MM.1S (cell line): Measurements from ENCODE around the gene CPNE7.

Source experiments
- EZH2 ChIP-seq: fragments of 300-600 bp; sonication (generic); optimal IDR thresholded peaks from 2 replicates; pipeline ENCODE3; 2017; ENCODE audit warnings: low read depth, mild to moderate bottlenecking, antibody characterized with exemption, low read length, mixed read lengths
- EZH2phosphoT487 ChIP-seq: fragments of 300-600 bp; sonication (generic); IDR thresholded peaks from 2 replicates; pipeline ENCODE4 v1.6.1; 2018; ENCODE audit warnings: antibody characterized with exemption, low read length
- TF ChIP-seq, protein P1 (sequence below): fragments of 300-600 bp; sonication (generic); IDR thresholded peaks from 2 replicates; pipeline ENCODE4 v1.5.1; 2016; ENCODE audit warnings: antibody characterized with exemption, low read length, mixed read lengths

DNA sequence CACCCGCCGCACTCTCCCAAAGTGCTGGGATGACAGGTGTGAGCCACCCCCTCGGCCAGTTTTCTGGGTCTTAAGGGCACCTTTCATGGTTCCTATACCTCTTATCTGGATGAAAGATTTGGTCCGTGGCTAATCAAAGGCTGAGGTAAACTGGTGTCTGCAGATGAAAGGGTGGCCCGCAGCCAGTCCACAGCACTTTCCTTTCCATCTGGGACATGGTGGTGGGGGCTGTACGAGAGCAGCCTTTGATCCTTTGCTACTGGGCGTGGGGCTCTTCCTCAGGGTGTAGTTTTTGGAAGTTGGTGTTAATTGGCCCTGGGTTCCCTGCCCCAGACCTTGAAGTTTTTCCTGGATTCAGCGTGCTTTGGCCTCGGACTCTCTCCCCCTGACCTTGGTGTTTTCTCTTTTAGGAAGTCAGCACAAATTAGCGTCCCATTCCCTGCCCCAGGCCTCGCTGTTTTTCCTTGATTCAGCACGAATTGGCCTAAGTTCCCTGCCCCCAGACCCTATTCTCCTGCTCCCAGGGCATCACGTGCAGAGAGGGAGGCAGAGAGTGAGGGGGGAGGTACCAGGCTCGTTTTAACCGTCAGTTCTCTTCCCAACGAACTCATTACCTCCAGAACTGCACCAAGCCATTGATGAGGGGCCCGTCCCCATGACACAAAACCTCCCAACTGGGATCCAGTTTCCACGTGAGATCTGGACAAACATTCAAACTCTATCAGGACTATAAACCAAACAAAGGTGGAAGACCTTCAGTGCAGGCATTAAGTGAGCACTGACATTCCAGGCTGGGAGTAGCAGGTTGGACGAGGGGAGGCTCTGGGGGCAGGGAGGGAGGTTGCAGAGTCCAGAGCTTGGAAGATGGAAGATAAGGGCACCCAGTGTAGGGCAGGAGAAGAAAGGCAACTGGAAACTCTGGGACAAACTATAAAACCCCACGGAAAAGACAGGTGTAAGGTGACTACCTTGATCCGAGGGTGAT is 49.5 kb downstream of the CPNE7 start:
- TF ChIP-seq, protein P1, sequence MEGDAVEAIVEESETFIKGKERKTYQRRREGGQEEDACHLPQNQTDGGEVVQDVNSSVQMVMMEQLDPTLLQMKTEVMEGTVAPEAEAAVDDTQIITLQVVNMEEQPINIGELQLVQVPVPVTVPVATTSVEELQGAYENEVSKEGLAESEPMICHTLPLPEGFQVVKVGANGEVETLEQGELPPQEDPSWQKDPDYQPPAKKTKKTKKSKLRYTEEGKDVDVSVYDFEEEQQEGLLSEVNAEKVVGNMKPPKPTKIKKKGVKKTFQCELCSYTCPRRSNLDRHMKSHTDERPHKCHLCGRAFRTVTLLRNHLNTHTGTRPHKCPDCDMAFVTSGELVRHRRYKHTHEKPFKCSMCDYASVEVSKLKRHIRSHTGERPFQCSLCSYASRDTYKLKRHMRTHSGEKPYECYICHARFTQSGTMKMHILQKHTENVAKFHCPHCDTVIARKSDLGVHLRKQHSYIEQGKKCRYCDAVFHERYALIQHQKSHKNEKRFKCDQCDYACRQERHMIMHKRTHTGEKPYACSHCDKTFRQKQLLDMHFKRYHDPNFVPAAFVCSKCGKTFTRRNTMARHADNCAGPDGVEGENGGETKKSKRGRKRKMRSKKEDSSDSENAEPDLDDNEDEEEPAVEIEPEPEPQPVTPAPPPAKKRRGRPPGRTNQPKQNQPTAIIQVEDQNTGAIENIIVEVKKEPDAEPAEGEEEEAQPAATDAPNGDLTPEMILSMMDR: no peak
- TF ChIP-seq EZH2phosphoT487 (no peak), EZH2 (no peak)
